ENCODE results near the gene SCAPER. TPM values are rescaled to one million over a fixed set of nuclear protein-coding genes. Genes with fewer than 3 reads are reported as not detected.

SCAPER gene
- total RNA-seq, 1 experiment from 2014 or later, result 15.3 TPM

GRCh38 chr15:76376816-76377215 lies 528.3 kb downstream of the SCAPER start:
- ATAC-seq, result no peak
- CTCF ChIA-PET, result no interaction called here

GRCh38 chr15:76376029-76376428 lies 529.1 kb downstream of the SCAPER start:
- Histone ChIP-seq H3K36me3 (ENCODE audit: control insufficient read depth, insufficient read depth, low read length) (no peaks in the 10 kb centered on the region; the same call in 1 of the 2 replicates), H3K27me3 (ENCODE audit: control insufficient read depth, insufficient read depth, low read length) (no peaks in the 10 kb centered on the region), H3K27ac (ENCODE audit: low read length) (no peak overlapping the region), H3K9me3 (ENCODE audit: control insufficient read depth, insufficient read depth, low read depth, low read length) (no peaks in the 10 kb centered on the region), H3K4me1 (ENCODE audit: control insufficient read depth, insufficient read depth, low read length) (no peaks in the 10 kb centered on the region), H3K4me3 (ENCODE audit: low read depth in 2 of 2, low read length in 2 of 2) (no peak overlapping the region)
- in situ Hi-C loops (cut with HindIII; ENCODE audit: low pct_unique_long_range_greater_than_20kb, low sequenced_read_pairs) (no loop called here), intact Hi-C loops (cut with micrococcal nuclease; ENCODE audit: unreplicated experiment) (no loop called here)
- DNase-seq (ENCODE audit: low read depth, low spot score) (no peak), ATAC-seq (no peak)
- CTCF ChIA-PET, result no interaction called here
- TF ChIP-seq CTCF (IDR thresholded peaks at IDR 0.05) (no peak), SIN3A (IDR thresholded peaks at IDR 0.05; ENCODE audit: borderline replicate concordance, insufficient read depth, low read depth, low read length) (no peak), TCF7L2 (IDR thresholded peaks at IDR 0.05; ENCODE audit: low read depth, low read length) (no peak), REST (IDR thresholded peaks at IDR 0.05; ENCODE audit: insufficient read depth in 1 of 2, low read depth in 2 of 2, low read length in 1 of 2) (no peak), POLR2AphosphoS5 (IDR thresholded peaks at IDR 0.05; ENCODE audit: low read depth, low read length) (no peak)
- POLR2A ChIA-PET, result no interaction called here
- BruUV-seq (replicated peaks), result no TSS peak

More at GRCh38 chr15:76376816-76377215, 528.3 kb downstream of the SCAPER start:
- H3K4me3 ChIP-seq (ENCODE audit: low read depth in 2 of 2, low read length in 2 of 2), result no peak overlapping the region
- H3K27ac ChIP-seq (ENCODE audit: low read length), result no peak overlapping the region
- H3K4me1 ChIP-seq (ENCODE audit: control insufficient read depth, insufficient read depth, low read length), result no peaks in the 10 kb centered on the region
- no peaks in the 10 kb centered on the region; the same call in 1 of the 2 replicates for H3K36me3 ChIP-seq (ENCODE audit: control insufficient read depth, insufficient read depth, low read length)
- H3K27me3 ChIP-seq (ENCODE audit: control insufficient read depth, insufficient read depth, low read length), result no peaks in the 10 kb centered on the region
- in situ Hi-C loops (cut with HindIII; ENCODE audit: low pct_unique_long_range_greater_than_20kb, low sequenced_read_pairs), result no loop called here
- POLR2A ChIA-PET, result no interaction called here
- TF ChIP-seq TCF7L2 (IDR thresholded peaks at IDR 0.05; ENCODE audit: low read depth, low read length), result no peak
- no peak for TF ChIP-seq POLR2AphosphoS5 (IDR thresholded peaks at IDR 0.05; ENCODE audit: low read depth, low read length)
- no peak for TF ChIP-seq REST (IDR thresholded peaks at IDR 0.05; ENCODE audit: insufficient read depth in 1 of 2, low read depth in 2 of 2, low read length in 1 of 2)
- no peak for TF ChIP-seq SIN3A (IDR thresholded peaks at IDR 0.05; ENCODE audit: borderline replicate concordance, insufficient read depth, low read depth, low read length)
- no peak for TF ChIP-seq CTCF (IDR thresholded peaks at IDR 0.05)
- no TSS peak for BruUV-seq (replicated peaks)
- intact Hi-C loops (cut with micrococcal nuclease; ENCODE audit: unreplicated experiment), result no loop called here
- DNase-seq (ENCODE audit: low read depth, low spot score), result no peak
- H3K9me3 ChIP-seq (ENCODE audit: control insufficient read depth, insufficient read depth, low read depth, low read length), result no peaks in the 10 kb centered on the region
